Progenitor cell of endocrine pancreas (in vitro differentiated cells): Measurements from ENCODE around the gene BCLAF3. TPM values are rescaled to one million over a fixed set of nuclear protein-coding genes. Genes with fewer than 3 reads are reported as not detected.

ENCODE experiments used
- DNase-seq: peaks from one replicate; pipeline ENCODE4 v3.0.0; 2021; ENCODE audit warnings: low spot score; ENCODE audit not compliant: unreplicated experiment
- H3K27ac Mint-ChIP-seq: 2 replicates; pipeline ENCODE4 v1.8.0; 2021; ENCODE audit warnings: mild to moderate bottlenecking, moderate library complexity, mixed read lengths
- H3K27me3 Mint-ChIP-seq: 2 replicates; pipeline ENCODE4 v1.8.0; 2021; ENCODE audit warnings: mixed read lengths
- H3K36me3 Mint-ChIP-seq: 2 replicates; pipeline ENCODE4 v1.8.0; 2022; ENCODE audit warnings: mixed read lengths; ENCODE audit not compliant: insufficient read depth
- H3K4me1 Mint-ChIP-seq: 2 replicates; pipeline ENCODE4 v1.8.0; 2021; ENCODE audit warnings: low read depth, mixed read lengths
- H3K4me3 Mint-ChIP-seq: 2 replicates; pipeline ENCODE4 v1.8.0; 2021; ENCODE audit warnings: low read depth, mild to moderate bottlenecking, moderate library complexity, mixed read lengths
- H3K9me3 Mint-ChIP-seq: 2 replicates; pipeline ENCODE4 v1.8.0; 2021; ENCODE audit warnings: low read depth, mixed read lengths
- CTCF ChIP-seq: fragments of 200-600 bp; sonication (generic); IDR thresholded peaks from one replicate; pipeline ENCODE4 v1.5.0; 2021; ENCODE audit warnings: antibody characterized with exemption, mild to moderate bottlenecking; ENCODE audit not compliant: unreplicated experiment
- total RNA-seq: library from RNA; stranded (reverse); gene quantifications from 2 replicates; pipeline ENCODE4 v1.2.1, GENCODE V29; 2021

BCLAF3 gene
- total RNA-seq, 1 donor from 2014 or later, result 13.9 TPM

- H3K27me3 Mint-ChIP-seq, result no peaks in the 10 kb centered on the region
- H3K36me3 Mint-ChIP-seq, result peaks cover 8% of the 10 kb centered on the region
- H3K4me1 Mint-ChIP-seq, result peaks cover 7% of the 10 kb centered on the region
- no peak overlapping the region for H3K27ac Mint-ChIP-seq
- H3K9me3 Mint-ChIP-seq, result peaks cover 18% of the 10 kb centered on the region
- no peak for TF ChIP-seq CTCF
- no peak overlapping the region for H3K4me3 Mint-ChIP-seq
- DNase-seq, result no peak
These were observed 29.9 kb downstream of the BCLAF3 start for GRCh38 chrX:19960913-19961312.

- DNase-seq, result no peak
- peaks cover 2% of the 10 kb centered on the region for H3K36me3 Mint-ChIP-seq
- no peaks in the 10 kb centered on the region for H3K4me1 Mint-ChIP-seq
- no peaks in the 10 kb centered on the region for H3K27me3 Mint-ChIP-seq
- no peak overlapping the region for H3K27ac Mint-ChIP-seq
- peaks cover 11% of the 10 kb centered on the region for H3K9me3 Mint-ChIP-seq
- no peak for TF ChIP-seq CTCF
- no peak overlapping the region for H3K4me3 Mint-ChIP-seq
These were observed 32.0 kb downstream of the BCLAF3 start for GRCh38 chrX:19958552-19959486.

GRCh38 chrX:19956923-19957322 lies 33.9 kb downstream of the BCLAF3 start:
- H3K4me3 Mint-ChIP-seq, result no peak overlapping the region
- no peak for DNase-seq
- no peak for TF ChIP-seq CTCF
- H3K36me3 Mint-ChIP-seq, result peaks cover 1% of the 10 kb centered on the region
- no peaks in the 10 kb centered on the region for H3K4me1 Mint-ChIP-seq
- H3K27ac Mint-ChIP-seq, result no peak overlapping the region
- no peaks in the 10 kb centered on the region for H3K27me3 Mint-ChIP-seq
- H3K9me3 Mint-ChIP-seq, result peaks cover 15% of the 10 kb centered on the region

GRCh38 chrX:19956306-19956705 lies 34.6 kb downstream of the BCLAF3 start:
- Mint-ChIP-seq H3K4me1 (no peaks in the 10 kb centered on the region), H3K36me3 (peaks cover 2% of the 10 kb centered on the region), H3K27me3 (no peaks in the 10 kb centered on the region), H3K4me3 (no peak overlapping the region), H3K9me3 (peaks cover 15% of the 10 kb centered on the region), H3K27ac (no peak overlapping the region)
- TF ChIP-seq CTCF, result no peak
- DNase-seq, result no peak

GRCh38 chrX:19955306-19955705 lies 35.6 kb downstream of the BCLAF3 start:
- Mint-ChIP-seq H3K27me3 (no peaks in the 10 kb centered on the region), H3K9me3 (peaks cover 17% of the 10 kb centered on the region), H3K4me1 (no peaks in the 10 kb centered on the region), H3K4me3 (no peak overlapping the region), H3K36me3 (peaks cover 4% of the 10 kb centered on the region), H3K27ac (no peak overlapping the region)
- no peak for TF ChIP-seq CTCF
- no peak for DNase-seq
